GM19395 (cell line): ENCODE results near the gene CHST1.

ENCODE experiments used
- ATAC-seq: cut with Tn5 transposase; IDR thresholded peaks from one replicate; pipeline ENCODE4 v1.9.1; 2021; ENCODE audit warnings: mild to moderate bottlenecking, moderate library complexity; ENCODE audit not compliant: unreplicated experiment

Gene CHST1

DNA sequence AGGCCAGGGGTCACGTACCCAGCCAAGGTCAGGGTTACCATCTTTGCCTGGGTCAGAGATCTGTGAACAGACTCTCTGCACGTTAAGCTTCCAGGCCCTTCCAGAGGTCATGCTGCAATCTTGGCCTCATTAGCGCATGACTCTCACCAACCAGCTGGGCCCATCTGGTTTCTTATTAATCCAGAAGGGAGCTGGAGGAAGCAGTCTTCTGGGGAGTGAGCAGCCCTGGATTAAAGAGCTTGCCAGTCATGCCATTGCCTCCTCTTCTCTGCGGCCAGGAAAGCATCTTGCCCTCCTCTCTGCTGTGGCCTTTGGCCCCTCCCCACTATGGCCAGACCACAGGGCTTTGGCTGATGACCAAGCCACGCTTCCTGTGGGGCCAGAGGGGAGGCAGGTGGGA, 57.4 kb downstream of the CHST1 start:
- ATAC-seq, result no peak

DNA sequence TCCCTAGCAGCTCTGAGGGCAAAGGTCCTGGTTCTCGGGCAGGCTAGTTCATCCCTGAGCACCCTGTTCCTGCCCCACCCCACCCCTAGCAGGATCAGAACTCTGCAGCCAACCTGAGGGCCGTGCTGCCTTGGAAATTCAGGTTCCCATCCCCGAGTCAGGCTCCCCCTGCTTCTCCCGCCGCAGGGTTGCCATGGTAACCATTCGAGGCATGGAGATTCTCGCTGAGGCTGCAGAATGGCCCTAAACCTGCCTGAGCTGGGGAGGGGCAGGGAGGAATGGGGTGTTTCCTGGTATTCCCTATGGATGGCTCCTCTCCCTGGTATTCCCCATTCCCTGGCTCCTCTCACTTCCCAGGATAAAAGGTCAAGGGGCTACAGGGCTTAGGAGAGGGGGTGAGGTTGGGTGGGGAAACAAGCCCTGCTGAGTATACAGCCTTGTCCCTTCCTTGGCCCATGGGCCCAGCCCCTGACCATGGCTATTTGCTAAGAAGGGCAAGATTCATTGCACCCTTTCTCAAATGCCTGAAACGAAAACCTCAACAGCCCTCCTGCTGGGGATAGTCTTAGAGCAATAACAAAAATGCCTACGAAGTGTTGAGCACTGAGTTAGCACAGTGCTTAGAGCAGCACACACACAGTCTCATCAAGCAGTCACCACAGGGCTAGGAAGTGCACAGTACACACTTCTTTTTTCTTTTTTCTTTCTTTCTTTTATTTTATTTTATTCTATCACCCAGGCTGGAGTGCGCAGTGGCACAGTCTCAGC, 58.7 kb downstream of the CHST1 start:
- ATAC-seq, result no peak

DNA sequence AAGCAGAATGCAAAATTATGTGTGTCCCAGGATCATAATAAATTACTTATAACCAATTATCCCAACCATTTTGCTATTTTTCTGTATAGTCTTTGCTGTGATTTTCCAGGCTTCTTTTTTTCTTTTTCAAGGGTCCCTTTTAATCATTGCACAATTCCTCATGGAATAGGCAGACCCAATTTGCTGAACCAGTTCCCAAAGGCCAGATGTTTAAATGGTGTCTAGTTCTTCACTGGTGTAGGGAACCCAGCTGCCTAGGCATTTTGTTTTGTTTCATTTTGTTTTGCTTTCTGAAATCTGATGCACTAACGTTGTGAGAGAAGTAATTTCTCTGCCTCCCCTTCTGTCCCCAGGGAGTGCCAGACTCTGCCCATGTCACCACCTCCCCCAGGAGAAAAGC, 60.4 kb downstream of the CHST1 start:
- ATAC-seq, result no peak

DNA sequence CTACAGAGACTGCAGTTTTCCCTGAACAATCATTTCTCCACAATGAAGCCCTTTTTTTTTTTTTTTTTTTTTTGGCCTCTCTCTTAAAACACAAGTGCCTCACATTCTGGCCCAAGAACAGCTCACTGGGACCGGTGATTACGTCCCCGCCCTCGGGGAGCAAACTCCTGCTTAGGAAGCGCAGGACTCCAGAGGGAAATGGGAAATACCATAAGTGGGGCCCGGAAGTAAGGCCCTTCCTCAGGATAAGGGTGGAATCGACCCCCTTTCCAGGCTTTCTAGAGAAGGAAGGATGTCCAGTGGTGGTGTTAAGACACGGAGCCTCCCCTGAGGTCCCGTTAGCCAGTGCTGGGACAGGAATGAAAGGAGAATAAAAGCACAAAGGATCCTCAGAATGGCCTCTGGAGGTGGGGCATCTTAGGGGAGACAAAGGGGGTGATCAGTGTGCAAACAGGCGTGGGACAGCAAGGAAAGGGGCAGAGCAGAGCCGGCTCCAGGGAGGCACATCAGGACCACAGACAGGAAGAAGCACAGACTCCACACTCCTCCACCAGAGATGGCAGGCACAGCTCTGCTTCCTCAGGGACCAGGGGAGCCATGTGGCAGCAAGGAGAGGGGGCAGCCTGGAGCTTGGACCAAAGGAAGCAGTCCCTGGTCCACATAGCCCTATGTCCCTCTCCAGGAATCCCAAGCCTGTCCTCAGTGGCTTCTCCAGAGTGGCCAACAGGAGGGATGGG, 61.3 kb downstream of the CHST1 start:
- no peak for ATAC-seq

DNA sequence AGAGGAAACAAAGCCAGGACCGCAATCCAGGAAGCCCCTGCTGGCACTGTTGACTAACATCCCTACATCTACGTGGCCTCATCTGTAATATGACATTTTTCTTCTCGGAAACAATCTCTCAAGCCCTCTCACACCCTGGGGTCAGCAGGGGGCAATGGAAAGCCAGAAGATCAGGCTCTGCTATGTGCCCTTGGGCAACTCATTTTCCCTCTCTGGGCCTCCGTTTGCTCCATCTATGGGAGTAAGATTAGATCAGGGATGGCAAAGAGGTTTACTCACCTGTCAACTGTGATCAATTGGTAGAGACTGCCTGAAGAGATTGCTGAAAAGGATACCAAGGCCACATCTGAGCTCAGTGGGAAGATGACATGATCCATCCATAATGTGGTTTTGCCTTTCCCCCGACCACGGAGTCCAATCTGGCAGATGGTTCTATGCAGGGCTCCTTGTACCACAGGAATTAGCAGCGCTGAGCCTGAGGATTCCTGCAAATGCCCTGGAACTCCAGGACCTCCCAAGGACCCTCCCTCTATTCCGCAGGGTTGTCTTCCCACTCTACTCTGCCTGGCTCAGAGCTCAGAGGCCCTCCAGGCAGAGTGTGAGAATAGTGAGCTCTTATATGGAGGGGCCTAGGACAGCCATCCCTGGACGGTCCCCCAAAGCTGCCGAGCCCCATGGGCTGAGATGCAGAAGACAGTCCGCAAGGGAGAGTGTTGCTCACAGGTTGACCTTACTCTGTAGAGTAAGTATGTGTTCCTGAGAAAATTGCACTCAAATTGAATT, 66.1 kb downstream of the CHST1 start:
- no peak for ATAC-seq
